HG03378 (cell line): ENCODE data around the gene TRIM3.

Experiments
- ATAC-seq: cut with Tn5 transposase; IDR thresholded peaks from one replicate; pipeline ENCODE4 v1.9.1; 2021; ENCODE audit warnings: mild to moderate bottlenecking, moderate library complexity; ENCODE audit not compliant: unreplicated experiment

The TRIM3 gene

DNA sequence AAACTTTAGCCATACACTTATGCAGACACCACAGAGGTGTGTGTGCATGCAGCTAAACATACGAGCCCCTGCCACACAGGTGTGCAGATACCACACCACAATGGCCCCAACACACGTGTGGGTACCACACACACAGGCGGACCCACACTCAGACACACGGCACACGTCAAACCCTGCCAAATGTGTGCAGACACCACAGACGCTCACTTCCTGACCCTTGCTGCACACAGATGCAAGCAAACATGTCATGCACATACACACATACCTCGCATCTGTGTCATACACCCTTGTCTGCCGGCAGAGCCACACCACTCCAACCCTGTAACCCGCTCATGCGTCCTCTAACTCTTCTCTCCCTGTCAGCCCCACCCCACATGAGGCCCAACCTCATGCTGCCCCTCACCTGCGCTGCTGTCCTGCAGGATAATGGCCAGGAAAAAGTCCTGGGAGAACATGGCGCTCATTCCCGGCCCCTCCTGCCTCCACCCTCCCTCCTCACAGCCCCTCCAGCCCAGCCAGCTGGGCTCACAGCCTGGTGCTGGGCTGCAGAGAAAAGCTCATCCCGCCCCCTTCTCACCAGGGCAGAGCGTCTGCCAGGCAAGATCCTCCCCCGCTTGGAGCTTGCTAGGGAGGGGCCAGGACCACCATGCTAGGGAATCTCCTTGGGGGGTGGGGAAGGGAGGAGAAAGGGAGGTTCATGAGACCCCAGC, 69.2 kb downstream of the TRIM3 start:
- ATAC-seq = no peak

GRCh38 chr11:6403539-6403938, 70.2 kb downstream of the TRIM3 start:
- ATAC-seq = no peak

- peak; percentile 96 for ATAC-seq
Measured at GRCh38 chr11:6402561-6402981, 71.2 kb downstream of the TRIM3 start.

GRCh38 chr11:6402061-6402470, 71.7 kb downstream of the TRIM3 start:
- no peak for ATAC-seq

GRCh38 chr11:6401464-6401863, 72.3 kb downstream of the TRIM3 start:
- no peak for ATAC-seq

DNA sequence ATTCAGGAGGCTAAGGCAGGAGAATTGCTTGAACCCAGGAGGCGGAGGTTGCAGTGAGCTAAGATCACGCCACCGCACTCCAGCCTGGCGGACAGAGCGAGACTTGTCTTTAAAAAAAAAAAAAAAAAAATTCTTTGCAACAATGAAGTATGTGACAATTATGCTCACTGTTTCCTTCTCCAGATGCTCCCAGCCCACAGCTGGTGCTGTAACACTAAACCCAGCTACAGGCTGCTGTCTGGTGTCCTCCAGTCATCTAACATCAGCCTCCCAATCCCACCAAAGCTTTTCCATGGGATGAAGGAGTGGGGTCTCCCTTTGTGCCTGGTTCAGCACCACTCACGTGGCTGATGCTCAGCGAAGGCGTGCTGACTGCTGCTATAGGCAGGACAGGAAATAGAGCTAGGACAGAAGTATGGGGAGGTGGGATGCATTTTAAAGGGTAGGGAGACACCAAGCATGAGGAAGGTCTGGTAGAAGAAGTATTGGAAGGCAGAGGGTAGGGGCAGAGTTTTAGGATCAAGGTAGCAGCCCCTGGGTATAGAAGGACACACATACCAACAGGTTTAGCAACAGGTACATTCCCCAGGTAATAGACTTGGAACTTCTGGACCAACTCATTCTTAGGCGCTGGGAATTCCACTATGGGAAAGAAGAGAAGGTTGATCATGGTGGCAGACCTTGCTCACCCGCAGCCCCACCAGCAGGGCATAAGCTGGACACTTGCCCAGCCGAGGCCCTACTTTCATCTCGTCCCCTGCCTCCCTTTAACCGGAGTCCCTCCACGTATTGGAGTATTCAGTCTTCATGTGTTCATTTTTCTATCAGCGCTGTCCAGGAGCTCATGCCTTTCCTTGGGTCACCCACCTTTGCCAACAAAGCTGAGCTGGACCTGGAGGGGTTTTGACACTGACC, 73.1 kb downstream of the TRIM3 start:
- no peak for ATAC-seq
